Lower lobe of right lung (tissue), 2 donors: ENCODE data around the gene TMA7. TPM values are rescaled to one million over a fixed set of nuclear protein-coding genes. Genes with fewer than 3 reads are reported as not detected.
A peak's percentile ranks its signal among the peaks of the same experiment; 100 is the strongest.

Source experiments
- ATAC-seq, 2 donors: fragments of 200-7000 bp; cut with Tn5 transposase; one replicate each; pipeline ENCODE4 v1.9.1; 2020 to 2022; ENCODE audit warnings: mild to moderate bottlenecking in 2 of 2, moderate library complexity in 2 of 2
- DNase-seq: peaks from one replicate; pipeline ENCODE4 v3.0.0-alpha.2; 2020
- H3K27ac ChIP-seq: fragments of 200-600 bp; one replicate; pipeline ENCODE4 v1.8.0; 2022
- H3K27me3 ChIP-seq: fragments of 200-600 bp; one replicate; pipeline ENCODE4 v1.8.0; 2022; ENCODE audit warnings: low read depth
- H3K36me3 ChIP-seq: fragments of 200-600 bp; one replicate; pipeline ENCODE4 v1.8.0; 2022; ENCODE audit warnings: mild to moderate bottlenecking
- H3K4me1 ChIP-seq: fragments of 200-600 bp; one replicate; pipeline ENCODE4 v1.8.0; 2022
- H3K4me3 ChIP-seq: fragments of 200-600 bp; one replicate; pipeline ENCODE4 v1.8.0; 2022; ENCODE audit warnings: mild to moderate bottlenecking
- H3K9me3 ChIP-seq: fragments of 200-600 bp; one replicate; pipeline ENCODE4 v1.8.0; 2022
- intact Hi-C: fragments of 100-400 bp; cut with DNase I; formaldehyde crosslinking; loops from one replicate; pipeline ENCODE4 v1.11.0; 2022
- total RNA-seq: library from RNA; stranded (reverse); fragmentation: NEBNext Ultra II Directional; extraction: Animal tissue kit (Norgen Biotek cat#: 25700); gene quantifications from one replicate; pipeline ENCODE4 v1.2.1, GENCODE V29; 2021
- TF ChIP-seq, protein P1 (sequence below): fragments of 200-600 bp; IDR thresholded peaks from one replicate; pipeline ENCODE4 v1.8.0; 2022; ENCODE audit warnings: antibody characterized with exemption, mild to moderate bottlenecking
- donor health status: DM: no; HTN: yes; CAD: no; lungs with severe emphysema.

The TMA7 gene
- total RNA-seq, 1 donor from 2014 or later: 153 TPM

DNA sequence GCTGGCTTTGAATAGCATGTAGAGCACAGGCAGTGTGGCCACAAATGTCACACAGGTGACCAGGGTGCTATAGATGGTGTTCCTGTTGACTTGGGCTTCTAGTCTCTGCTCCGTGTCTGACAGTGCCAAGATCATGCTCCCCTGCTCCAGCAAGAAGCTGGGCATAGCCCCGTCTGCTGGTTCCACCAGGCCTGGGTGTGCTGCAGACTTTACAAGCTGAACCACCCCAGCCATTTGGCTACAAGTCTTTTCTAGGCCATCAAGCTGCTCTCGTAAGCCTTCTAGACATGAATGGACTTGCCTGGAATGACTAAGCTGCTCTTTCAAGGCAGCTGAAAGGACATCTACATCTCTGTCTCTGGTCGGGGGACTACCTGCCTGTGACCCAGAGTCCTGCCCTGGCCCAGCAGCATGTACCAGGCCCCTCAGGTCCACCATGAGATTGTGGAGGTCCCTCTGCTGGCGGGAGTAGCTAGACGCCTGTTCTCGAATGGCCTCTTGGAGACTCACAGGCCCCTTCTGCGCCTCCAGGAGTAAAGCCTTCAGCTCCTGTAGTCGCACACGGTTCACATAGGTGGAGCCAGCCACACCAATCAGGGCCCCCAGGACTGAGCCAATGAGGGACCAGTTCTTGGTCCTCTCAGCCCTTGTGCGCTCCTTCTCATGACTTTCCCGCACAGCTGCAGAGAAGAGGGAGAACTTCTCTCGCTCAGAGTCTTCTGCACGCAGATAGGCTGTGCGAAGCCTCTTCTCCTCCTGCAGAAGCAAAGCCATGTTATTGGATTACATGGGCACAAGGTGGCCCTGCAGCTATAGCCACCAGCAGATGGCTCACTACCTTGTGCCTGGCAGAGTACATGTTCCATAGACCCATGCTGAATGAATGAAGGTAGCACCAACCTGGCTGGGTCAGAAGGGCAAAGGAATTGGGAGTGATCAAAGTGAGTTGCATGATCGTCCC, 7.4 kb upstream of the TMA7 start:
- intact Hi-C loops: no loop called here
- H3K4me3 ChIP-seq: no peak overlapping the region
- H3K36me3 ChIP-seq: peaks cover 14% of the 10 kb centered on the region
- no peaks in the 10 kb centered on the region for H3K9me3 ChIP-seq
- H3K4me1 ChIP-seq: peaks cover 51% of the 10 kb centered on the region
- ATAC-seq (no peak), DNase-seq (no peak)
- H3K27me3 ChIP-seq: peaks cover 4% of the 10 kb centered on the region
- TF ChIP-seq, protein P1, sequence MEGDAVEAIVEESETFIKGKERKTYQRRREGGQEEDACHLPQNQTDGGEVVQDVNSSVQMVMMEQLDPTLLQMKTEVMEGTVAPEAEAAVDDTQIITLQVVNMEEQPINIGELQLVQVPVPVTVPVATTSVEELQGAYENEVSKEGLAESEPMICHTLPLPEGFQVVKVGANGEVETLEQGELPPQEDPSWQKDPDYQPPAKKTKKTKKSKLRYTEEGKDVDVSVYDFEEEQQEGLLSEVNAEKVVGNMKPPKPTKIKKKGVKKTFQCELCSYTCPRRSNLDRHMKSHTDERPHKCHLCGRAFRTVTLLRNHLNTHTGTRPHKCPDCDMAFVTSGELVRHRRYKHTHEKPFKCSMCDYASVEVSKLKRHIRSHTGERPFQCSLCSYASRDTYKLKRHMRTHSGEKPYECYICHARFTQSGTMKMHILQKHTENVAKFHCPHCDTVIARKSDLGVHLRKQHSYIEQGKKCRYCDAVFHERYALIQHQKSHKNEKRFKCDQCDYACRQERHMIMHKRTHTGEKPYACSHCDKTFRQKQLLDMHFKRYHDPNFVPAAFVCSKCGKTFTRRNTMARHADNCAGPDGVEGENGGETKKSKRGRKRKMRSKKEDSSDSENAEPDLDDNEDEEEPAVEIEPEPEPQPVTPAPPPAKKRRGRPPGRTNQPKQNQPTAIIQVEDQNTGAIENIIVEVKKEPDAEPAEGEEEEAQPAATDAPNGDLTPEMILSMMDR: peak; percentile 7
- H3K27ac ChIP-seq: peak overlapping the region; percentile 37

DNA sequence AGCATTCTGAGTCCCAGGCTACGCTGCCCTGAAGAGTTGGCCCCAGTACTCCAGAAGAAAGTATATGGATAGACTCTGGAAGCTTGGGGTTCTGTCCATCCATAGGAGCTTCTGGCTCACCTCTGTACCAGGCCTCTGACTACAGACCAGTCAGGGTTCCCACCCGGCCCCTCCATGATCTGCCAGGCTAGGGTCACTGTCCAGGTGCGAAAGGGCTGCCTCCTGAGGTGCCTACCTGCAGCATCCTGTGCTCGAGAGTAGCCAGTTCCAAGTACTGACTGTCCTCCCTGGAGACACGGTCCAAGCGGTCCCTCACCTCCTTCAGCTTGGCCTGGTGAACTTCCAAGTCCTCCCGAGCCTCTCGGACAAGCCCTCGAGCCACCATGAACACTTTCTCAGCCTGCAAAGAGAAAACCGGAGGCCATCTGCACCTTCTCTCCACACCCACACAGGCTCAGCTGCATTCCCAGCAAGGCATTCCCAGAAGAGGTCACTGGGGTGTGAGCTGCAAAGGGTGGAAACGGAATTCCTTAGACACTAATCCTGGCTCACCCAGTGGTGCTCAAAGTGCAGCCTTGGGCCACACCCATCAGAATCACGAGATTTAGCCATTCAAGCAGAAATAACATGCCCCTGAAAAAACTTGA, 6.5 kb upstream of the TMA7 start:
- TF ChIP-seq, protein P1: no peak
- no peaks in the 10 kb centered on the region for H3K9me3 ChIP-seq
- H3K27me3 ChIP-seq: peaks cover 4% of the 10 kb centered on the region
- H3K4me1 ChIP-seq: peaks cover 42% of the 10 kb centered on the region
- ATAC-seq (peak; percentile 30 to 39), DNase-seq (no peak)
- no peak overlapping the region for H3K4me3 ChIP-seq
- intact Hi-C loops: no loop called here
- peak overlapping the region; percentile 37 for H3K27ac ChIP-seq
- peaks cover 14% of the 10 kb centered on the region for H3K36me3 ChIP-seq

DNA sequence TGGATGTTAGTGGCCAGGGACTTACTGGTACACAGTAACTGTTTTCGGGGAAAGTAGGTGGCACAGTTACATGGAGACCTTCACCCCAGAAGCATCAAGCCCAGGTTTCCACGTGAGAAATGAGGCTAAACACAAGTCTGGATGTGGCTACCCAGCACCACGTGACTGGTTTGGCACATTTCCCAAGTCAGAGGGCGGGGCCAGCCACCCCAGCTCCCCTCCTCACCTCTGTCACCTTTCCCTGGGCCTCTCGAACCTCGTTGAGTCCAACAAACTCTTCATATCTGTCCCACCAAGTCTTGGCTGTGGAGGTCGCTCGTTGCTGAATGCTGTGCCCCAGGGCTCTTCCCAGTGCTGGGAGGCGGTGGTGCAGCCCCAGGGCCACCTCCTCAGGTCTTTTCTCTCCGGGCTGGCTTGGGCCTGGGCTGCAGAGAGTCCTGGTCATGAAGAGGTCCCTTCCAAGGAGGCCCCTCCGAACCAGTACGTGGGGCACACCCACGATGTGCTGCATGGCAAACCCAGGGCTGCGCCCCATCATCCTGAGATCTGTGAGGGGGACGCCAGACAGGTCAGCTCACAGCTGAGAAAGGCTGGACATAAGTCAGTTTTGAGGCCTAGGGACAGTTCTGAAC, 5.3 kb upstream of the TMA7 start:
- H3K4me3 ChIP-seq: no peak overlapping the region
- H3K4me1 ChIP-seq: peaks cover 45% of the 10 kb centered on the region
- peak overlapping the region; percentile 54 for H3K27ac ChIP-seq
- ATAC-seq: no peak
- no peak for DNase-seq
- peaks cover 1% of the 10 kb centered on the region for H3K27me3 ChIP-seq
- H3K9me3 ChIP-seq: no peaks in the 10 kb centered on the region
- H3K36me3 ChIP-seq: peaks cover 14% of the 10 kb centered on the region
- intact Hi-C loops: loop anchor here (5.0 kb wide), 1 partner anchor 32 kb away; no protein-coding TSS in a partner anchor
- TF ChIP-seq, protein P1: no peak

DNA sequence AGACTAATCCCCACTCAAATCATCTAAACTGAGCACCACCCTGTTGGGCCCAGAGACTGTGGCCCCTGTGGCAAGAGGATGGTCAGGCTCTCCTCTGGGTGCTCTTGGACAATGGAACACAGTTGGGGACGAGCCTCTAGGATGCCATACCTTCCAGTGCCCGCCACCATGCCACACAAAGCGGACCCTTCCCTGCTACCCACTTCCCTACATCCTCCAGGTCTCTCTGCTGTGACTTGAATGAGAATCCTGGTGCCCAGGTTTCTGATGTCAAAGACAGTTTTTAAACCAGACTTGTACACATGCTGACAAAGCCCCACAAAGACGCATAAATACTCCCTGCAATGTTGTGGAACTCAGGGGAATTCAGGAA, 4.8 kb upstream of the TMA7 start:
- peak overlapping the region; percentile 54 for H3K27ac ChIP-seq
- ATAC-seq: no peak
- H3K4me3 ChIP-seq: no peak overlapping the region
- H3K27me3 ChIP-seq: no peaks in the 10 kb centered on the region
- H3K9me3 ChIP-seq: no peaks in the 10 kb centered on the region
- intact Hi-C loops: loop anchor here (5.0 kb wide), 1 partner anchor 33 kb away; no protein-coding TSS in a partner anchor
- no peak for DNase-seq
- TF ChIP-seq, protein P1: no peak
- peaks cover 41% of the 10 kb centered on the region for H3K4me1 ChIP-seq
- peaks cover 14% of the 10 kb centered on the region for H3K36me3 ChIP-seq

DNA sequence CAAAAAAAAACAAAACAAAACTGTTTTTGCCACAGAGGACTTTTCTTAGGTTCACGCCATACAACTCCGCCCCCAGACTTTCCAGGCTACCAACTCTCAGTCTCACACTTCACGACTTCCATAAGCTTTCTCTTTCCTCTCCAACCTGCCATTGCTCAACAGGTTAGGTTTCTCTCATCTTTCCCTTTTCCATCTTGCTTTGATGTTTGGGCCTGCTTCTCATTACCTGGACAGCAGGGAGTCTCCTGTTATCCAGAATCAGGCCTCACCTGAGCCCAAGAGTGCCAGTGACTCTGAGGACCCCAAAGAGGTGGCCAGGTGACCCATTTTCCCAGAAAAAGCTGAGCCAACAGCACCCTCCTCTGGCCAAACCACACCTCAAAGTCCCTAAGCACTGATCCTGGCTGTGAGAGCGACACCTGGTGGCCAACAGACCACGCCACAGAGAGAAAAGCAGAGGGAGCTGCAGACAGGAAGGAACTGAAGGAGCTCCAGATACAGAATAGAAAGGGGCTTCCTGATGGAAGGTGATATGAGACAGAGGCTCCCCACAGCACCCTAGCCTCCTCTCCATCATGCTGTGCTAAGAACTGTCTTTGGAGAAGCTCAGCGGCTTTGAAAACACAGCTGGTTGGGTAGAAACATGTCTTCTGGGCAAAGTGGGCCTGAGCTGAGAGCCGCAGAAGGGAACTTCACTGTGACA, 4.1 kb upstream of the TMA7 start:
- peak; percentile 87 for DNase-seq
- TF ChIP-seq, protein P1: peak; percentile 99
- peaks cover 35% of the 10 kb centered on the region for H3K4me1 ChIP-seq
- intact Hi-C loops: loop anchor here (5.0 kb wide), 1 partner anchor 34 kb away; no protein-coding TSS in a partner anchor
- H3K27me3 ChIP-seq: no peaks in the 10 kb centered on the region
- H3K9me3 ChIP-seq: no peaks in the 10 kb centered on the region
- H3K36me3 ChIP-seq: peaks cover 14% of the 10 kb centered on the region
- H3K4me3 ChIP-seq: no peak overlapping the region
- peak overlapping the region; percentile 54 for H3K27ac ChIP-seq
- peak; percentile 61 to 70 for ATAC-seq
